Middle frontal gyrus (tissue), 1 donor: ENCODE data around the gene CLSTN1.

ENCODE experiments used
- DNase-seq: peaks from one replicate; pipeline ENCODE4 v3.0.0-alpha.2; 2015; ENCODE audit warnings: low spot score; ENCODE audit errors: extremely low spot score

Gene CLSTN1

GRCh38 chr1:9687120-9687873 is 136.5 kb downstream of the CLSTN1 start:
- no peak for DNase-seq

- DNase-seq = no peak
Observed at GRCh38 chr1:9684801-9685200, 139.0 kb downstream of the CLSTN1 start.

GRCh38 chr1:9680828-9681227 is 142.9 kb downstream of the CLSTN1 start:
- DNase-seq = no peak

- no peak for DNase-seq
Observed at GRCh38 chr1:9680091-9680490, 143.7 kb downstream of the CLSTN1 start.
